Esophagus squamous epithelium (tissue), 4 donors: Measurements from ENCODE around the gene SLC19A2.

Experiments
- POLR2A ChIP-seq, 4 donors: fragments of 450-650 bp; IDR thresholded peaks; one replicate each; pipeline ENCODE4 v1.6.1; 2017; ENCODE audit warnings: antibody characterized with exemption in 4 of 4, mild to moderate bottlenecking in 4 of 4, moderate library complexity in 3 of 4
- TF ChIP-seq, protein P1 (sequence below), 6 experiments: fragments of 450-650 bp in 4 of 6; fragments of 200-600 bp in 2 of 6; sonication (generic) in 2 of 6; IDR thresholded peaks; one replicate each; pipeline ENCODE4 v1.5.1; 2016 to 2019; ENCODE audit warnings: antibody characterized with exemption in 6 of 6, mild to moderate bottlenecking in 4 of 6, moderate library complexity in 4 of 6

DNA sequence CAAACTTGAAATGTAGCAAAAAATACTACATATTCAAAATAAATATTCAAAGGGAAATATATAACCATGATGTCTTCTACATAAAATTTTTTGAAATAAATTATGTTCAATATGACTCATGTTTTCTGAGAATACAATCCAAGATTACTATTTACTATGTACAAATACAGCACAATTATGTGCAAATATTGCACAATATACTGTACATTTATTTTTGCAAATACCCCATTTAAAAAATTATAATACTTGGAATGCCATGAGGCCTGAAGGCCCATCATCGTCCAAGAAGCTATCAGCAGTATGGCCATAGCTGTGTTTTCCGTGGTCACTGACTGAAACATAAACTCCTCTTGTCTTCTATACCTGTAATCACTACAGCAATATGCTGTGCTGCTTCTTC, 70.8 kb downstream of the SLC19A2 start:
- TF ChIP-seq, protein P1, sequence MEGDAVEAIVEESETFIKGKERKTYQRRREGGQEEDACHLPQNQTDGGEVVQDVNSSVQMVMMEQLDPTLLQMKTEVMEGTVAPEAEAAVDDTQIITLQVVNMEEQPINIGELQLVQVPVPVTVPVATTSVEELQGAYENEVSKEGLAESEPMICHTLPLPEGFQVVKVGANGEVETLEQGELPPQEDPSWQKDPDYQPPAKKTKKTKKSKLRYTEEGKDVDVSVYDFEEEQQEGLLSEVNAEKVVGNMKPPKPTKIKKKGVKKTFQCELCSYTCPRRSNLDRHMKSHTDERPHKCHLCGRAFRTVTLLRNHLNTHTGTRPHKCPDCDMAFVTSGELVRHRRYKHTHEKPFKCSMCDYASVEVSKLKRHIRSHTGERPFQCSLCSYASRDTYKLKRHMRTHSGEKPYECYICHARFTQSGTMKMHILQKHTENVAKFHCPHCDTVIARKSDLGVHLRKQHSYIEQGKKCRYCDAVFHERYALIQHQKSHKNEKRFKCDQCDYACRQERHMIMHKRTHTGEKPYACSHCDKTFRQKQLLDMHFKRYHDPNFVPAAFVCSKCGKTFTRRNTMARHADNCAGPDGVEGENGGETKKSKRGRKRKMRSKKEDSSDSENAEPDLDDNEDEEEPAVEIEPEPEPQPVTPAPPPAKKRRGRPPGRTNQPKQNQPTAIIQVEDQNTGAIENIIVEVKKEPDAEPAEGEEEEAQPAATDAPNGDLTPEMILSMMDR (IDR thresholded peaks at IDR 0.05): no peak
- TF ChIP-seq POLR2A (IDR thresholded peaks at IDR 0.05): no peak
